GM12864 (cell line): ENCODE measurements around the gene CNTFR.

Experiments
- DNase-seq: peaks from one replicate; pipeline ENCODE4 v3.0.0-alpha.2; 2011; ENCODE audit warnings: low read depth
- H3K4me3 ChIP-seq: 2 replicates; pipeline ENCODE4 v1.5.1; 2011; ENCODE audit warnings: mild to moderate bottlenecking, low read depth, low read length, control low read depth
- TF ChIP-seq, protein P1 (sequence below): IDR thresholded peaks from 2 replicates; pipeline ENCODE4 v1.5.1; 2011; ENCODE audit warnings: low read depth, mild to moderate bottlenecking, moderate library complexity, low read length, control low read depth, inconsistent platforms; ENCODE audit errors: missing control alignments

CNTFR gene

DNA sequence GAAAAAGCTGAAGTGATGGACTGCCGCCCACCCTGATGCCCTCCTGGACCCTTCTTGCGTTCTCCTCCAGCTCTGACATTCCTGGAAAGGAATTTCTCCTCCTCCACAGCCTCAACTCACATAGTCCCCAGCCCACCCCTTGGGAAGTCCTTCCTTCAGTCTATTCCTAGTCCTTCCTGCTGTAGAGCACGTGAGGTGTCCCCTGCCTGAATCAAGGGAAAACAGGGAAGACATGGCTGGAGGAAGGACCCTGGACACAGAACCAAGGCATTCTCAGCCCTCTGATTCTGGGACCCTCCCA lies 35.6 kb upstream of the CNTFR start:
- TF ChIP-seq, protein P1, sequence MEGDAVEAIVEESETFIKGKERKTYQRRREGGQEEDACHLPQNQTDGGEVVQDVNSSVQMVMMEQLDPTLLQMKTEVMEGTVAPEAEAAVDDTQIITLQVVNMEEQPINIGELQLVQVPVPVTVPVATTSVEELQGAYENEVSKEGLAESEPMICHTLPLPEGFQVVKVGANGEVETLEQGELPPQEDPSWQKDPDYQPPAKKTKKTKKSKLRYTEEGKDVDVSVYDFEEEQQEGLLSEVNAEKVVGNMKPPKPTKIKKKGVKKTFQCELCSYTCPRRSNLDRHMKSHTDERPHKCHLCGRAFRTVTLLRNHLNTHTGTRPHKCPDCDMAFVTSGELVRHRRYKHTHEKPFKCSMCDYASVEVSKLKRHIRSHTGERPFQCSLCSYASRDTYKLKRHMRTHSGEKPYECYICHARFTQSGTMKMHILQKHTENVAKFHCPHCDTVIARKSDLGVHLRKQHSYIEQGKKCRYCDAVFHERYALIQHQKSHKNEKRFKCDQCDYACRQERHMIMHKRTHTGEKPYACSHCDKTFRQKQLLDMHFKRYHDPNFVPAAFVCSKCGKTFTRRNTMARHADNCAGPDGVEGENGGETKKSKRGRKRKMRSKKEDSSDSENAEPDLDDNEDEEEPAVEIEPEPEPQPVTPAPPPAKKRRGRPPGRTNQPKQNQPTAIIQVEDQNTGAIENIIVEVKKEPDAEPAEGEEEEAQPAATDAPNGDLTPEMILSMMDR: no peak
- no peak for DNase-seq
- no peak overlapping the region for H3K4me3 ChIP-seq

DNA sequence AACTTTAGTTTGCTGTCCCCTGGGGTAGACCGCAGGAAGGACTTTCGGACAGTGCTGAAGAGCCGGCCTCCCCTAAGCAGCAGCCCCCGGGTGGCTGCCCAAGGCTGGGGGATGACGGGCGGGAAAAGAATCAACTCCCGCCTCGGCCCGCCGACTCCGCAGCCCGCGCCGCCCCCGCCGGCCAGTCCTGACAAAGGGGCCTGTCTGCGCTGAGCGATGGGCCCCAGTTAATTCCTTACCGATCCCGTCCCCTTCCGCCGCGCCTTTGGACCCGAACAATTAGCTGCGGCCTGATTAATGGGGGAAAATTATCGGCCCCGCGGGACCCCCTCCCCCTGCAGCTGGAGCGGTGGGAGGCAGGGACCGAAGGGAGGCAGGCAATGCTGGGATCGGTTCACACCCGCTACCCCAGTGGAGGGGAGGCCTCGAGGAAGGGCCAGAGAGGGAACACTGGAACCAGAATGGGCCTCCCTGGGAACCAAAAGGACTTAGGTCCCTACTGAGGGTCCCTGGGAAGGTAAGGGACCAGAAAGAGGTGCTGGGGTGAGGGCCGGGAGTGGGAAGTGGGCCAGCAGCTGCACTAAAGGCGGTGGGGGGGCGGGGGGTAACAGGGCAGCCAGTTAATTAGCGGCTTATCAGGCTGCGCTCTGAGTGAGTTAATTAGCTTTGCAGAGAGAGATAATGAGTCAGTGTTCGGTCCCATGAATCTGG lies 35.1 kb upstream of the CNTFR start:
- TF ChIP-seq, protein P1: no peak
- DNase-seq: no peak
- H3K4me3 ChIP-seq: no peak overlapping the region

DNA sequence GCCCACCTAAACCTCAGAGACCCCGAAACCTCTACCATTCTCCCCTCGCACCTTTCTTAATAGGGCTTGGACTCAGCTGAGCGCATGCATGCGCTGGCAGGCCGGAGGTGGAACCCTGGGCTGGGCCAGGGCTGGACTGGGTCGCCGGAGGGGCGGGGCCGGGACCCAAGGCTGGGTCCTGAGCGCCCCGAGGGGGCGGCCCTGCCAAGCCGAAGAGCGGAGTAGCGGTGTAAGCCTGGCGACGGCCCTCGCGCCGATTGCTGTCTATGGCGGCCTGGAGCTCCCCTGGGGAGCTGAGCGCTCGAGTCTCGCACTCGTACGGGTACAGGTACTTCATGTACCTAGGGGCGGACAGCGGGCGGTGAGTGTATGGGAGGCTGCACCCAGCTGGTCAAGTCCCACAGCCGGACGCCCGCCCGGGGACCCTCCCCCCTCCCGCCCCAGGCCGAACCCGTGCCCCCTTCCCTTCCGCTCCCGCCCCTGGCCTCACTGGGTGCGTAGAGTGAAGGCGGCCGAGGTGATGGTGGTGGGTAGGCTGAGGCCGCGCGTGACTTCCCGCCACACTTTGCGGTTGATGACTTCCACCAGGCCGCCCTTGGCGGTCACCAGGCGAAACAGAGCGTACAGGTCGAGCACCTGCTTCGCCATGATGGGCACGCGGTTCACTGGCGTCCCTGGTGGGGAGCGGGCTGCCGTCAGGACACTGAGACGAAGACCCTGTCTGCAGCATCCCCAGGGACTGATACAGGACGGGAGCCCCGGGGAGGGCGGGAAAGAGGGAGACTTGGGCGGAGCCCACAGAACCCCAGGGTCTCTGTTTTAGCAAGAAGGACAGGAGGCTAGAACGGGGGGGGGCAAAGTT lies 34.1 kb upstream of the CNTFR start:
- DNase-seq: no peak

DNA sequence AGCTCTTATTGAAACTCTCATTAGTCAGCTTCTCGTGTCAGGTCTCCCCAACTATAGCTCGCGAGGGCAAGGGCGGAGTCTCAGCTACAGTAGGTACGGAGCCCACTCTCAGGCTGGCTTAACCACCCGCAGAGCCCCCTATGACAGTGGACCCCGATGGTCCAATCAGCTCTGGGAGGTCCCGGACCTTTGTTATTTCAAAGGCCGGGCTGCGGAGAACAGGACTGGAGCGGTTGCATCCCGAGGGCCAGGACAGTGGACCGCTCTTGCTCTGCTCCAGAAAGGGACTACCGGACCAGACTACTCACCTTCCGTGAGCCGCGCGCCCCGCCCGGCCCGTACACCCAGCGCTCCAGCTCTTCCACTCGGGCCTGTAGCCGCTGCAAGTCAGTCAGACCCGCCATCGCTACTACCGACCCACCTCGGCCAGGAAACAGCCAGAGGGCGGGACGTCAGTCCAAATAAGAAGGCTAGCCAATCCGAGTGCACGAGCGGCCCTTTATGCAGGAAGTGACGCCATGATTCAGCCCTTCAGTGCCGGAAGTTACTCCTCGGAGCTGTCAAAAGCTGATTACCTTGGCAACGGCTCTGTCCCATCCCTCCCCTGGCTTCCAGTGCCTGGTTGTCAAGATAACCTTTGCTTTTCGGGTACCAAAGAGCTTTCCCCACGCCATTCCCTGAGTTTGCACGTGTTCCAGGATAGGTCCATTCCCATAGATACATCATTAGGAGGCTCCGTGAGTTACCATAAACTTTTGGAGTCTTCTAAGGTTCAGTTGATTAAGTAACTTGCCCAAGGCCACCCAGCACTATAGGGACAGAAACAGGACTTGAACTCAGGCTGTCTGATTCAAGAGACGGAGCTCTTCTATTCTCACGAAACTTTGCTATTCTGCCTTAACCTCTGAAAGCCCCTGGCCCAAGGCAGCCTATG lies 30.8 kb upstream of the CNTFR start, which contains the start of gene DCTN3:
Gene DCTN3 (minus strand): TSS at position 435 of the 934 bp plus-strand sequence. CDS start 31 bp downstream, at position 404.
- TF ChIP-seq, protein P1: no peak
- H3K4me3 ChIP-seq: peak within 1 kb of the TSS; percentile 70
- peak; percentile 91 for DNase-seq

More for the DNA sequence above, 34.1 kb upstream of the CNTFR start:
- TF ChIP-seq, protein P1: no peak
- no peak overlapping the region for H3K4me3 ChIP-seq

DNA sequence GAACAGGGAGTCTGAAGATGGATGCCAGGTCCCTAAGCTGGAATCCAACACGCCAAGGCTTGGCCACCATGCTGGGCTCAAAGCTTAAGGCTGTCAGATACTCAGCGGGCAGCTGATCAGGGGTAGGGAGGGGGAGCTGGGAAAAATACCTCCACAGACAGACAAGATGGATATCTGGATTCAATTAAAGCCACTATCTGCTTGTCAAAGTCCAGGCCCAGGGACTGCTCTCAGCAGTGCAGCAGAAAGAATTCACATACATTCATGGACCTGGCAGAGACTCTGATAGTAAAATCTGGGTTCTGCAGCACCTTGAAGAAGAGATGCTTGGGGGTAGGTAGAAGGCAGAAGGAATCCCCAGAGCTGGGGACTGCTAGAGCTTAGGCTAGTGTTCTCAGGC lies 25.6 kb upstream of the CNTFR start:
- H3K4me3 ChIP-seq: no peak overlapping the region
- DNase-seq: no peak
- TF ChIP-seq, protein P1: no peak

DNA sequence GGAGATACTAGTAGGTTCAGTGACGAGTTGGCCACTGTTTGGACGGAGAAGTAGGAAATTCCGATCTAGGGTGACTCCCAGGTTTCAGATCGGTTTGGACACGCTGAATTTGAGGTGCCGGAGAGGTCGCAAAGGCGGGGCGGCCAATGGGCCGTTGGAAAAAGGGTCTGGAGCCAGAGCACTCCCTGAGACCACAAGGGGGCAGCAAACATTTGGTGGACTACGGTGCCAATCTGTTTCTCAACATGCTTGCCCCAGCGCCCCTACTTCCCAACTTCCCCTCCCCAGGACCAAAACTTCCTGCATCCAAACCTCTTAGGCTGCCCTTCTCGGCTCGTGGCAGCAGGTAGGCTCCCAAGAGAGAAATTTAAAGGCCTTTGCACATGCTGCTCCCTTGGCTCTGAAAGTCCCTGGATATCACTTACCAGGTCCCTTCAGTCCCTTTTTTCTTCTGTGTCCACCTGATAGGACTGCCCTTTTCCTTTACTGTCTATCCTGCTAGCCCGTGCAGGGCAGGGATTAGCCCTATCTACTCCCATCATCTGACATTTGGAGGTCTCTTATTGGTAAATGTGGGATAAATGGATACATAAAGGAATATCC lies 23.4 kb upstream of the CNTFR start:
- peak overlapping the region; percentile 72; the same call in 1 of the 2 replicates for H3K4me3 ChIP-seq
- TF ChIP-seq, protein P1: peak; percentile 92
- no peak for DNase-seq
